ENCODE measurements around the gene SNX11. TPM values are rescaled to one million over a fixed set of nuclear protein-coding genes. Genes with fewer than 3 reads are reported as not detected.

SNX11 gene, protein sequence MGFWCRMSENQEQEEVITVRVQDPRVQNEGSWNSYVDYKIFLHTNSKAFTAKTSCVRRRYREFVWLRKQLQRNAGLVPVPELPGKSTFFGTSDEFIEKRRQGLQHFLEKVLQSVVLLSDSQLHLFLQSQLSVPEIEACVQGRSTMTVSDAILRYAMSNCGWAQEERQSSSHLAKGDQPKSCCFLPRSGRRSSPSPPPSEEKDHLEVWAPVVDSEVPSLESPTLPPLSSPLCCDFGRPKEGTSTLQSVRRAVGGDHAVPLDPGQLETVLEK
- 26.9 to 29.2 TPM (median 27.5 TPM) in 5 replicates for total RNA-seq (2022; extraction: Qiagen RNA extraction; ENCODE audit: low read depth)

GRCh38 chr17:48107137-48108055, at the start of gene SNX11:
SNX11 (plus strand) TSS chr17:48107766; CDS start chr17:48112044, 4,278 bp downstream.

GRCh38 chr17:48101012-48101720, 6.4 kb upstream of the SNX11 start, which contains the start of gene CBX1:
CBX1 (minus strand) TSS chr17:48101478; CDS start chr17:48077004, 24,474 bp downstream.

Other genes with a start within 250 kb of the SNX11 start
- gene SP2, start 211.5 kb upstream of the SNX11 start, total RNA-seq (2022; extraction: Qiagen RNA extraction; ENCODE audit: low read depth) = 15.8 to 17.2 TPM (median 16.7 TPM) in 5 replicates
- 20.8 to 23.3 TPM (median 21.6 TPM) in 5 replicates for gene PNPO, start 166.2 kb upstream of the SNX11 start, total RNA-seq (2022; extraction: Qiagen RNA extraction; ENCODE audit: low read depth)
- 0.08 to 0.20 TPM (median 0.15 TPM) in 4 of 5 replicates, not detected in the other for gene PRR15L, start 149.9 kb upstream of the SNX11 start, total RNA-seq (2022; extraction: Qiagen RNA extraction; ENCODE audit: low read depth)
- gene CDK5RAP3, start 136.7 kb upstream of the SNX11 start, total RNA-seq (2022; extraction: Qiagen RNA extraction; ENCODE audit: low read depth) = 104 to 121 TPM (median 107 TPM) in 5 replicates
- gene COPZ2, start 70.0 kb upstream of the SNX11 start, total RNA-seq (2022; extraction: Qiagen RNA extraction; ENCODE audit: low read depth) = 14.9 to 18.9 TPM (median 17.5 TPM) in 5 replicates
- 103 to 115 TPM (median 110 TPM) in 5 replicates for gene NFE2L1, start 59.4 kb upstream of the SNX11 start, total RNA-seq (2022; extraction: Qiagen RNA extraction; ENCODE audit: low read depth)
- gene CBX1, start 6.3 kb upstream of the SNX11 start, total RNA-seq (2022; extraction: Qiagen RNA extraction; ENCODE audit: low read depth) = 86.2 to 112 TPM (median 90.0 TPM) in 5 replicates

Measured in A549 treated with CpdA at 1 μM for 4 hours (cell line).